Measurements from ENCODE around the gene ESRRB.

The ESRRB gene

GRCh38 chr14:76407449-76408150 lies 31.7 kb downstream of the ESRRB start:
- no peak for DNase-seq

DNA sequence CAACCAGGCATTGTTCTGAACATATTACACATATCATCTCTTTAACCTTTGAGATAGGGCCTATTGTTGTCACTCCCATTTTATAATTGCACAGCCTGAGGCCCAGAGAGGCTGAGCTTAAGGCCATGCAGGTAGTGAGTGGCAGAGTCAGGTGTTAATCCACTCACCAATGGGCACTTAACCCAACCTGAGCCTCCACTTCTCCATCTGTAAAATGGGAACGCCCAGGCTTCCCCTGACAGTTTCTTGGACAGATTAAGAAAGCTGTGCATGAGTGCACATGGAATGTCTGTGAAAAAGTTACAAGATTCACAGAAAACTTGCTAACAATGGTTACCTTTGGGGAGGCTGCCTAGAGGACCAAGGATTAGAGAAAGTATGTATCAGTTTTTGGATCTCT lies 32.9 kb downstream of the ESRRB start:
- no peak for DNase-seq

DNA sequence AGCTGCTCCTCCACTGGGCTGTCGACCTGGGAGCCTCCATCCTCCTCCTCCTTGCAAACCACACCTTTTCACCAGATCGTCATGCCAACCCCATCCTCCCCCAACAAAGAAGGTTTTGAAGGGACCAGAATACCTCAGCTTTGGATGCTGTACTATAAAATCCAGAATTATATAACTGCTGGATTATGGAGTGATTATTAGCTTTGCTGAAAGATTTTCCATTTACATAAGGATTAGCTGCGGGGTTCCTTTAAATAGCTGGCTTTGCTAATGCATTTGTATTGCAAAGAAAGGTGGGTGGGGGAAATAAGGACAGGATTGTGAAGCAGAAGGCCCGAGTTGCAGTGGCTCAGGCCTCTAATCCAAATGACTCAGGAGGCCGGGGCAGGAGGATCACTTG lies 36.6 kb downstream of the ESRRB start:
- DNase-seq = no peak

- DNase-seq = no peak
Measured at GRCh38 chr14:76413106-76413961, 37.4 kb downstream of the ESRRB start.

DNA sequence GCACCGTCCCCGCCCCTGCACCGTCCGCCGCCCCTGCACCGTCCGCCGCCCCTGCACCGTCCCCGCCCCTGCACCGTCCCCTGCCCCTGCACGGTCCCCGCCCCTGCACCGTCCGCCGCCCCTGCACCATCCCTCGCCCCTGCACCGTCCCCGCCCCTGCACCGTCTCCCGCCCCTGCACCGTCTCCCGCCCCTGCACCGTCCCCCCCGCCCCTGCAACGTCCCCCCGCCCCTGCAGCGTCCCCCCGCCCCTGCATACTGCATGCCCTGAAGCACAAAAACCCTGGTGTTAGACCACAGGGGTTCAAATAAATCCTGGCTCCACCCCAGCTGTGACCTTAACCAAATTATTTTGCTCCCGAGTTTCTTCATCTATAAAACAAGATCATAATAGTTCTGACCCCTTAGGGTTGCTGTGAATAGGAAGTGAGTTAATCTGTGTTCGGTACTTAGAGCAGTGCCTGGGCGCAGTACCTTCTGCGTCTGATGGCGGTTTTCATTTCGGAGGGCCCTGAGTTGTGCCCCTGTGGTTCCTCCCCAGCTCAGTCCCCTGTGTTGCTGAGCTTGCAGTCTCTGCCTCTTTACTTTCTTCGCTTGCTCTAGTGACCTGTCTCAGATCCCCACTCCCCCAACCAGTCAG lies 38.1 kb downstream of the ESRRB start:
- DNase-seq = no peak

- no peak for DNase-seq
Measured at GRCh38 chr14:76419399-76419798, 43.5 kb downstream of the ESRRB start.

DNA sequence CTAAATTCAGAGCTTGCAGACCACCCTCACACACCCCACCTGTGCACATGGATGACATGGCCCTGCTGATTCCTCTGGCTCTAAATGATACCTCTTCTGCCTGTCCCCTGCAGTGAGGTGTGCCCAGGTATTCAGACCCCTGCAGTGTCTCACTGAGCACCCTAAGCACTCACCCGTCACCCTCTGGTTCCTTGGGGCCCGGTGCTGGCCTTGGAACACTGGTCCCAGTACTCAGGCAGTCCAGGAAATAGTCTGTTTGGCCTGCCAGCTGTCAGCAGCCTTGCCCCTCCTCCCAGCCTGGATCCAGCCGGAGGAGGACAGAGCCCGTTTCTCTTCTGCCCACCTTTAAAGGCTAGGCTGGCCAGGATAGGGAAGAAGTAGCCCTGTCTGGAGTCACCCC lies 44.9 kb downstream of the ESRRB start:
- DNase-seq = no peak

DNA sequence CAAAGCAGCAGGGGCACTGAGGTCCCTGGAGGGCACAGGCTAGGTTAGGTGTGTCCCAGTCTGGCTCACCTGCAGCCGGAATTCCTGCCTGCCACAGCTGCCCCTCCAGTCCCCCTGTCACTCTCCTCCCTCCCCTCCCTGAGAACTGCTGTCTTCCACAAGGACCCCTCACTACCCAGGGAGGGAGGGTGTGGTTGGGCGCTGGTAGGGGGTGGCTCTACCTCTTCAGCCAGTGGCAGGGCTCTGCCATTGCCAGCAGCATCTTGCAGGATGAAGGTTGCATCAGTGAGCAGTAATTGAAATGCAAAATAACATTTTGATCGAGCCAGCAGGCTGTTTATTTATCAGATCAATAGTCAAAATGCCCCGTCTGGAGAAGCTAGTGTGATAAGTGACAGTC lies 45.7 kb downstream of the ESRRB start:
- DNase-seq = no peak

GRCh38 chr14:76422662-76423061 lies 46.7 kb downstream of the ESRRB start:
- DNase-seq = no peak

DNA sequence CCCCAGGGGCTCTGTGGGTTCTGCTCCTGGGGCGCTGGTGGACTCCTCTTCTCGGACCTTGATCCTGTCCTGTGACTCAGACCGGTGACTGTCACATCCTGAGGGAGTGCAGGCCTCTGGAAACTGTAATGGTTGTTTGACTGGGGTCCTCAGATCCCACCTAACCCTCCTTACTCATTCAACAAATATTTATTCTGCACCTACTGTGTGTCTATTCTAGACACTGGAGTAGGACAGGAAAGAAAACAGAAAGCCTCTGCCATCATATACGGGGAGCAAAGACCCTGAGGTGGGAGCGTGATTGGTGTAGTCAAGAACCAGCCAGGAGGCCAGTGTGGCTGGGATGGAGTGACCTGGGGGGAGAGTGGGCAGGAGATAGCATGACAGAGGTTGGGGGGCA lies 47.6 kb downstream of the ESRRB start:
- no peak for DNase-seq

GRCh38 chr14:76424359-76424758 lies 48.4 kb downstream of the ESRRB start:
- DNase-seq = no peak

- DNase-seq = no peak
Measured at GRCh38 chr14:76426161-76426696, 50.3 kb downstream of the ESRRB start.

- DNase-seq = no peak
Measured at GRCh38 chr14:76428611-76429010, 52.7 kb downstream of the ESRRB start.

DNA sequence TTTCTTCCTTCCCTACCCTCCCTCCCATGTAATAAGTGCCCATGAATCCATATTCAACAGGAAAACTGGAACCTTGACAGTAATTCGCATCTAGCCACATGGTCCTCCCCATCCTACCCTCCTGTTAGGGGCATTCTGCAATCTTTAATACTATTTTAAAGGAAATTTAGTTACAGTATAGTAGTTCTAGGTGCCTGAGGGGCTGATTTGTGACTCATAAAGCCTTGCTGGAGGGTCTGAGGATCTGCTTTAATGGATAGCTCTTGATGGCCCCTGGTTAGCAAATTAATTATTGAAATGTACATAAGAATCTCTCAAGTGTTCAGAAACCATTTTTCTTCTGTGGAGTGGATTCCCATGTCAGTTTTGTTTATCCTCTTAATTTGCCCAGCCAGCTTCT lies 54.1 kb downstream of the ESRRB start:
- no peak for DNase-seq

- no peak for DNase-seq
Measured at GRCh38 chr14:76430475-76430980, 54.6 kb downstream of the ESRRB start.

DNA sequence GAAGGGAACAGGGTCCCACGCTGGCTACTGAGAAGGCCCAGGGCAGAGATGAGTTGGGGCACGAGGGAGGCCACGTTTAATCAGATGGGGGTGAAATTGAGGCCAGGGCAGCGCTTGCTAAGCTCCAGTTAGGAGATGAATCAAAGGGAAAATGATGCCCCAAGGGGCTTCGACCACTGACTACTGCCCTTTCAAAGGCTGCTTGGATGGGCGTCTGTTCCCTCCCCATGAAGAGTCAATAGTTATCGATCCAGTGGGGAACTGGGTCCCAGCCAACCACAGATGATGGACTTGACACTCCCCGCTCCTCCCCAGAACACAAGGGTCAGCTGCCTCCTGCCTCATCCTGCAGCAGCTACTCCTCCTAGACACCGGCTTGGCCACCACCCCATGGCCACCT lies 55.6 kb downstream of the ESRRB start:
- no peak for DNase-seq

DNA sequence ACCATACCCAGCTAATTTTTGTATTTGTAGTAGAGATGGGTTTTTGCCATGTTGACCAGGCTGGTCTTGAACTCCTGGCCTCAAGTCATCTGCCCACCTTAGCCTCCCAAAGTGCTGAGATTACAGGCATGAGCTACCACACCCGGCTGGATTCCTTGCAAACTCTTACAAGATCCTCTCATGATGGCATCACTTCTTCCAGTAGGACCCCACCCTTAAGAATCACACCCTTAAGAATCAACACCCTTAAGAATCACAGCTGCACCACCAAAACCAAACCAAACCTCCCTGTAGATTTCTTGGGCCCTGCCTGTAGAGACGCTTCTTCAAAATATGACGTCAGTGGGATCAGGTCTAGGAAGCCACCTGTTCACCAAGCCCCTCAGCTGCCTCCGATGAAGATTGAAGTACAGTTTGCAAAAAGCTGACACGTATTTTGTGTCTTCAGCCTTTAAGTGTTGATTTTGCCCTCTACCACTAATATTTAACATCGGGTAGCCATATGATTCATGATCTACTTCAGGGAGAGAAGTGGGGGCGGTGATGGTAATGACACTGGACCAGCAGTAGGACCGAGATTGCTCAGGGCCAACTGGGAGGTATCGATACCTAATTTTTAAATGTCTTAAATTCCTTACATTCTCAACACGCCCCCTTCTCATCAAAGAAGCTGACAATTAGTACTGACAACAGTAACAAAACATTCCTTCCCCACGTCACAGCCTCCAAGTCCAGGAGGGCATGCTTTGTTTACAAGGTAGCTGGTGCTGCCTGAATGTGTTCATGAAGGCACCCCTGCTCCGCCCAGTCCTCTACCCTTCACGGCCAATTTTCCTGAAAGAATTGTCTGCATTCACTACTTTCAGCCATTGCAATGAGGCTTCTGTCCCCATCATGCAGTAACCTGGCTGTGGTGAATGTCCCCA lies 57.2 kb downstream of the ESRRB start:
- no peak for DNase-seq

DNA sequence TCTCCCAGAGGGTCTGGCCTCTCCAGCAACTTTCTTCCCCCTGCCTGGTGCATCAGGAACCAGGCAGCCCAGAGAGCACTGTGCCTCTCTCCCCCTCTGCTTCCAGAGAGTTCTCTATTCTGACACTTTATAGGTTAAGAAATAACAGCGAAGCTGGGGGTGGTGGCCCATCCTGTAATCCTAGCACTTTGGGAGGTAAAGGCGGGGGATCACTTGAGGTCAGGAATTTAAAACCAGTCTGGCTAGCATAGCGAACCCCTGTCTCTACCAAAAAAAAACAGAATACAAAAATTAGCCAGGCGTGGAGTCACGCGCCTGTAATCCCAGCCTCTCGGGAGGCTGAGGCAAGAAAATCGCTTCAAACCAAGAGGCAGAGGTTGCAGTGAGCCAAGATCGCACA lies 58.3 kb downstream of the ESRRB start:
- DNase-seq = no peak

DNA sequence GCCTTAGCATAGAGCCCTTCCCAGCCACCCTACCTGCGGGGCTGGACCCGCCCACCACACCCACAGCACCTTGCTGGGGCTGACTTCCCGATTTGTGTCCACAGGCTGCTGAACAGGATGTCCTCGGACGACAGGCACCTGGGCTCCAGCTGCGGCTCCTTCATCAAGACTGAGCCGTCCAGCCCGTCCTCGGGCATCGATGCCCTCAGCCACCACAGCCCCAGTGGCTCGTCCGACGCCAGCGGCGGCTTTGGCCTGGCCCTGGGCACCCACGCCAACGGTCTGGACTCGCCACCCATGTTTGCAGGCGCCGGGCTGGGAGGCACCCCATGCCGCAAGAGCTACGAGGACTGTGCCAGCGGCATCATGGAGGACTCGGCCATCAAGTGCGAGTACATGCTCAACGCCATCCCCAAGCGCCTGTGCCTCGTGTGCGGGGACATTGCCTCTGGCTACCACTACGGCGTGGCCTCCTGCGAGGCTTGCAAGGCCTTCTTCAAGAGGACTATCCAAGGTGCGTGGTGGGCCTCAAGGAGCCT lies 63.4 kb downstream of the ESRRB start:
- DNase-seq = no peak

DNA sequence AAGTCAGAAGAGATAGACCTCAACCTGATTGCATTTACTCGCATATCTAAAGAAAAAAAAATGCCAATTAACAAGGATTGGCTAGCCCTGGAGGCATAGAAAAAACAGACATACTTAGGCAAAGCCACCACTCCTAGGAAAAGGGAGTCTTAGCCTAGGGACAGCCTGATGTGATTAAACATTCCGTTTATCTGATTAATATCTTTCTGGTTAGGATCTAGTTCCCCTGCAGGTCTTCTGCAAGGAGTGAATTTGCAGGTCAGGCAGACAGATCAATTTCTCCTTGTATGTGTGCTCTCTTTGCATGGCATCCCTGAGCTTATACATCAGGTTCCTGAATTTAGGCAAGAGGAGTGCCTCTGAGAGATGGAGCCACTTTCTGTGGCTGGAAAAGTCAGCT lies 70.5 kb downstream of the ESRRB start:
- no peak for DNase-seq

DNA sequence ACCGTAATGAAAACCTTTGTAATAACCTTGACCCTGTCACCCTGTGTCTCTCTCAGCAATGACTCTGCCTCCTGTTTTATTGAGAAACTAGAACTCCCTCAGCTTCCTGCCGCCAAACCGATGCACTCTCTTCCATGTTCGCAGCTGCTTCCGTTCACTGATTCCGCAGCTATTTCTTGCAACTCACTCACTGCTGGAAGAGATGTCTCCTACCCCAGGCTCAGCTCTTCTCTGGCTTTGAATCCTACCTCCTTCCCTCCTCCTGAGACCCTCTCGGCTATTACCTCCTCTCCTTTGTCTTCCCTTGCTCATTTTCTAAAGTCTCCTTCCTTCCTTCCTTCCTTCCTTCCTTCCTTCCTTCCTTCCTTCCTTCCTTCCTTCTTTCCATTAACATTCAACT lies 71.0 kb downstream of the ESRRB start:
- no peak for DNase-seq

DNA sequence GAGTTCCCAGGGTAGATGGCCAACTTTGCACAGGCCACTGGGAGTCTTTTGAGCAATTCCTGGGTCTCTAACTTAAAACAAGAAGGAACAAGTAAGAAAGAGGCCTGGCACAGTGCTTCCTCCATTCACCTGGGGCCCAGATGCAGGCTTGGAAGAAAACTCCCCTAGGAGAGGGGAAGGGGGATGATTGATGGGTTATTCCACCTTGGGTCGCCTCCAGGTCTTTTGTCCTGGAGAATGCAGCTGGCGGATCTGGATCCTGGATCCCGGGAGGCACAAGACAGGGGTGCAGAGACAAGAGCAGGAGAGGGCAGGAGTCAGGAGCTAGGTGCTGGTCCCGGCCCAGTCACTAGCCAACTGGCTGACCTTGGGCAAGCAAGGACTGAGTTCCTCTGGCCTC lies 74.5 kb downstream of the ESRRB start:
- DNase-seq = no peak
